B cell (primary cell): ENCODE measurements around the gene GPD1.

Source experiments
- CTCF ChIP-seq: fragments of 200-600 bp; IDR thresholded peaks from one replicate; pipeline ENCODE4 v1.8.0; 2022; ENCODE audit warnings: antibody characterized with exemption, mild to moderate bottlenecking
- EZH2 ChIP-seq: IDR thresholded peaks from 2 replicates; pipeline ENCODE4 v1.6.1; 2012; ENCODE audit warnings: borderline replicate concordance, low read depth, mild to moderate bottlenecking, moderate library complexity, low read length; ENCODE audit not compliant: insufficient read depth, poor library complexity, severe bottlenecking

- TF ChIP-seq CTCF (no peak), EZH2 (no peak)
Observed at GRCh38 chr12:50120521-50120920, 16.7 kb downstream of the GPD1 start.
